Stimulated activated CD4-positive, alpha-beta T cell treated with anti-CD3 and anti-CD28 coated beads, TNF-alpha, amount 100 ng/mL, for 4 hours (primary cell): ENCODE results near the gene ANKRD65.
"Not testable (repeated sequence)": the region's sequence is repeated elsewhere in the genome, so short reads cannot be mapped to it uniquely, and the experiment has no call there.

Experiments used
- DNase-seq, 3 experiments: peaks; one replicate each; pipeline ENCODE4 v3.0.0-alpha.2; 2020; ENCODE audit warnings: low read depth in 3 of 3

Gene ANKRD65

GRCh38 chr1:1430992-1431844 is 10.1 kb upstream of the ANKRD65 start:
- no peak for DNase-seq

DNA sequence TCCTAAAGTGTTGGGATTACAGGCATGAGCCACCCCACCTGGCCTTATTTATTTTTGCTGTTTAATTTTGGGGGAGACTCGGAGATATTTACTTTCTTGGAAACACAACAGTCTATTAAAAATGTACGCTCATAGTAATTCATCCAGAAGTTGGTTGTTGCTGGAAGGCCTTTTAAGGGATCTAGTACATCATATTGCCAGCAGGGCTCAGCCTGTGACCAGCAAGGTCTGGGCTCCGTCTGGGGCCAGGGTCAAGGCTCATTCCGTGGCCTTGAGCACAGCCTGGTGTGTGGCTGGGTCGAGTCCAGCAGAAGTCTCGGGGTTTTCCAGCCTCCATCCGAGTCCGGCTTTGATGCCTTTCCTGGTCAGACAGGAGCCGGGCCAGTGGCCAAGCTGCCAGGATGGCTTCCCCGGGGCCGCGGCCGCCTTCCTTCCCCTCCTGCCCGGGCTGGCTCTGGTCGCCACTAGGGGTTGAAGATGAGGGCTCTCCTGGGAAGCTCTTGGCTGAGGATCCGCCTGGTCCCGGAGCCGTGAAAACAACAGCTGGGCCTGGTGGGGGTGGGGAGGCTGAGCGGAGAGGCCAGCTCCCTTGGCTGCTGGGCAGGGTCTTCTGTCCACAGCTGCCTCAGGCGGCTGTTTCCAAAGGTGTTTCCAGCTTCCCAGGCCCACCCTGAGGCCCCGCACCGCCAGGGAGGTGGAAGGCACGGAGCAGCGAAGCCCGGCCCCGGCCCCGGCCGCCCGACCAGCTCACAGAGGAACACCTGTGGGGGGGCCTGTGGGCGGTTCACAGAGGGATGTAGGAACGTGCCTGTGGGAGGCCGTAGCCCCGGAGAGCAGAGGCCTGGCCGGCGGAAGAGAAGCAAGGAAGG is 9.3 kb upstream of the ANKRD65 start:
- no peak for DNase-seq

GRCh38 chr1:1429671-1430073 is 8.6 kb upstream of the ANKRD65 start:
- DNase-seq, result no peak

DNA sequence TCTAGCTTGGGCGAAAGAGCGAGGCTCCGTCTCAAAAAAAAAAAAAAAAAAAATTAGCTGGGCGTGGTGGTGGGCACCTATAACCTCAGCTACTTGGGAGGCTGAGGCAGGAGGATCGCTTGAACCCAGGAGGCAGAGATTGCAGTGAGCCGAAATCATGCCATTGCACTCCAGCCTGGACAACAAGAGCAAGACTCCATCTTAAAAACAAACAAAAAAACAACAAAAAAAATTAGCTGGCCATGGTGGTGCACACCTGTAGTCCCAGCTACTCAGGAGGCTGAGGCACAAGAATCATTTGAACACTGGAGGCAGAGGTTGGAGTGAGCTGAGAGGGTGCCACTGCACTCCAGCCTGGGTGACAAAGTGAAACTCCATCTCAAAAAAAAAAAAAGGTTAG is 7.9 kb upstream of the ANKRD65 start:
- not testable (repeated sequence) for DNase-seq

- no peak for DNase-seq
Observed at GRCh38 chr1:1428174-1428573, 7.1 kb upstream of the ANKRD65 start.

GRCh38 chr1:1427820-1428148 is 6.7 kb upstream of the ANKRD65 start:
- DNase-seq, result no peak

DNA sequence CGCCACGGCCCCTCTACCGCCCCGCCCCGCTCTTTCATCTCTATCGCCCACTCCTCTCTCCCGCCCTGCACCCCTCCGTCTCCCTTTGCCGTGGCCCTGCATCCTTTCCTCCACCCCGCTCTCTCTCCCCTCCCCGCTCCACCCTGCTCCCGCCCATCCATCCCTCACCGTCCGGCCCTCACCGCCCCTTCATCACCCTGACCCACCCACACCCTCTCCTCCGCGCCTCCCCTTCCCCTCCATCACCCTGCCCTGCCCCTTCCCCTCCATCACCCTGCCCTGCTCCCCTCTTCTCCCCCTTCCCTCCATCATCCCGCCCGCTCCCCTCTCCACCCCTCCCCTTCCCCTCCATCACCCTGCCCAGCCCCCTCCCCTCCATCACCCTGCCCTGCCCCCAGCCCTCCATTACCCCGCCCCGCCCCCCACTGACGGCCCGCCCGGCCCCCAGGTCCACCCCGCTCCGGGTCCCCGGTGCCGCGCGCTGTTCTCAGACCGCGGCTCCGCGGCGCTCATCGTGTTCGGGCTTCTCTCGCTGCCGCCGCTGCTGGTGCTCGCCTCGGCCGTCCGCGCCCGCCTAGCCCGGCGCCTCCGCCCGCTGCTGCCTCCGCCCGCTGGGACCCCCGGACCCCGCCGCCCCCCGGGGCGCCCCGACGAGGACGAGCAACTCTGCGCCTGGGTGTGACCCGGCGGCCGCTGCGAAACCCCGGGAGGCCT is 6.2 kb upstream of the ANKRD65 start:
- DNase-seq, result no peak

GRCh38 chr1:1426496-1427105 is 5.5 kb upstream of the ANKRD65 start:
- DNase-seq, result no peak

DNA sequence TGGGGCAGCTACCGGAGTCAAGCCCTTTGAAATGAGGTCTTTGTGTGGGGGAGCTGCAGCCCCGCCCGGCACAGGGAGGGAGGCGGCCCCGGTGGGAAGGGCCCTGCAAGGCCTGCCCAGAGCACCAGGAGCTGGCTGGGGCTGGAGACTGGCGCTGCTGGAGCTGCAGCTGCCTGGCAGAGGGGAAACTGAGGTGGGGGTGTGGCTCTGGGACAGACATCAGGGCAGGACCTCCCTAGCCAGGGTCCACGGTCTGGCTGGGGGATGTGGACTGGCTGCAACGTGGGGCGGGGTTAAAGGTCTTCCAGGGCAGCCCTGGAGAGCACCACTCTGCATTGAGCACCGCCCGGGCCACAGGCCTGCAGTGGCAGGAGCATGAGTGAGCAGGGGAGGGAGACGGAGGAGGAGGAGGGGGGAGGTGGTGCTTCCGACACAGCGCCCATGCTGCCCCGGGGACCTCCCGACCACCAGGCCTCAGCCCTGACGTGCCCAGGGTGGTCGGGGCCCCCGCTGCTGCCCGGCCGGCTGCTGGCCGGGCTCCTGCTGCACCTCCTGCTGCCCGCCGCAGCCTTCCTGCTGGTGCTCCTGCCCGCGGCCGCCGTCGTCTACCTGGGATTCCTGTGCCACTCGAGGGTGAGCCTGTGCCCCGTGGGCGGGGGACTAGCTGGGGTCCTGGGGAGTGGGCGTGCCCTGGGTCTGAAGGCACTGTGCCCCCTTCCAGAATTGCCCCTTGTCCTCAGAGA is 4.8 kb upstream of the ANKRD65 start:
- no peak for DNase-seq

DNA sequence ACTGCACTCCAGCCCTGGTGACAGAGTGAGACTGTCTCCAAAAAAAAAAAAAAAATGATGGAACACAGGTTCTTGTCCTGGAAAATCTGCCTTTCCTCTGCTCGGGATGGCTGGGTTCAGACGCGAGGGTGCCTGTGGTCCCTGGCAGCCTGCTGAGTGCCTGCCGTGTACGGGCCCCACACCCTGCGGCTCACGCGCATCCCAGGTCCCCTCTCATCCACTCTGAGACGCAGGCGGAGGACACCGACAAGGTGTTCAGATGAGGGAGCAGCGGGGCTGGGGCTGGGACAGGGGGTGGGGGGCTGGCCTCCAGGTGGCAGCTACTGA is 4.3 kb upstream of the ANKRD65 start:
- DNase-seq, result no peak

DNA sequence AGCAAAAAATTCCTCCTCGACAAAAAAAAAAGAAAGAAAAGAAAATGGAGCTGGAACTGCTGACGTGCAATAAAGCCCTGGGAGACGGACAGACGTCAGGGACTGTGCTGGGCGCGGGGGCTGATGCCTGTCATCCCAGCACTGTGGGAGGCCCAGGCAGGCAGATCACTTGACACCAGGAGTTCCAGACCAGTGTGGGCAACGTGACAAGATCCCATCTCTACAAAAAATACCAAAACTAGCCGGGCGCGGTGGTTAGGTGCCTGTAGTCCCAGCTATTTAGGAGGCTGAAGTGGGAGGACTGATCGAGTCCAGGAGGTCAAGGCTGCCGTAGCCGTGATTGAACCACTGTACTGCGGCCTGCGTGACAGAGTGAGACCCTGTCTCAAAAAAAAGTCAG is 3.6 kb upstream of the ANKRD65 start:
- no peak for DNase-seq

- DNase-seq, result no peak
Observed at GRCh38 chr1:1423245-1423597, 2.1 kb upstream of the ANKRD65 start.

DNA sequence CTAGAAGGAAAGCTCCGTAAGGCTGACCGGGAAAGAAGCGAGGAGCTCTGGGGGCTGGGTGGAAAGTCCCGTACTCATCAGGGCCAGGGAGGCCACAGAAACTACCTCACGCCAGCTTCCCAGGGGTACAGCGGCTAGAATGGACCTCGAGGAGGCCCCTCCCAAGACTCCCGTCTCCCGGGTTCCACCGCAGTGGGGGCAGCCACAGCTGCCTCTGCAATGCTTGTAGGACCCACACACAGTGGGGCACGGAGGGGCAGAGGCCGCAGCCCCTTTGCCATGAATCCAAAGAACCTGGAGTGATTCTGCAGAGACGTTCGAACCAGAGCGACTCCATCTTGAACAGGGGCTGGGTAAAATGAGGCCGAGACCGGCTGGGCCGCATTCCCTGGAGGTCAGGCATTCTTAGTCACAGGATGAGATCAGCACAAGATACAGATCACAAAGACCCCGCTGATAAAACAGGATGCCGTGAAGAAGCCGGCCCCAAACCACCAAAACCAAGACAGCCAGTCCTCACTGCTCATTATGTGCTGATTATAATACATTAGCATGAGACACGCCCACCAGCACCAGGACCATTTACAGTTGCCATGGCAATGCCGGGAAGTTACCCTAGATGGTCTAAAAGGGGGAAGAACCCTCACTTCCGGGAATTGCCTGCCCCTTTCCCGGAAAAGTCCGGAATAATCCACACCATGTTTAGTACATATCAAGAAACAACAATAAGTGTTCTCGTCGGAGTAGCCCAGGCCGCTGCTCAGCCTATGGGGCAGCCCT is 1.6 kb upstream of the ANKRD65 start:
- DNase-seq, result no peak

GRCh38 chr1:1421907-1422464 is 910 bp upstream of the ANKRD65 start:
- DNase-seq, result no peak

DNA sequence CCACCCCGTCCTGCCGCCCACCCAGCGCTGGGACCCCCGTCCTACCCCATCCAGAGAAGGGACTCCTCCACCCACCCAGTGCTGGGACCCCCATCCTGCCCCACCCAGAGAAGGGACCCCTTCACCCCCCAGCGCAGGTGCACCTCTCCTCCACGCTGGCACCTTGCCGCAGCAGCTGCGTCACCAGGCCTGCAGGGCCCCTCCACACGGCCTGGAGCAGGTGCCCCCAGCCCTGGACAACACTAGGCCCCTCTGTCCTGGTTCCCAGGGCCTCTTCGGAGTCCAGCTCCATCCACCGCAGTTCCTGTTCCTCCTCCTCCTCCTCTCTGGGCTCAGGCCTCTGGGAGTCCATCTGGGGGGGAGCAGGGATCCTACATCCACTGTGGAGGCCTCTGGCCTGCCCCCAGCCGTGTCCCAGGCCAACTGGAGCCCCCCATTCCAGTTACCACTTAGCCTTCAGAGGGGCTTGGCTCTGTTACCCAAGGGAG is 378 bp downstream of the ANKRD65 start:
- no peak for DNase-seq

DNA sequence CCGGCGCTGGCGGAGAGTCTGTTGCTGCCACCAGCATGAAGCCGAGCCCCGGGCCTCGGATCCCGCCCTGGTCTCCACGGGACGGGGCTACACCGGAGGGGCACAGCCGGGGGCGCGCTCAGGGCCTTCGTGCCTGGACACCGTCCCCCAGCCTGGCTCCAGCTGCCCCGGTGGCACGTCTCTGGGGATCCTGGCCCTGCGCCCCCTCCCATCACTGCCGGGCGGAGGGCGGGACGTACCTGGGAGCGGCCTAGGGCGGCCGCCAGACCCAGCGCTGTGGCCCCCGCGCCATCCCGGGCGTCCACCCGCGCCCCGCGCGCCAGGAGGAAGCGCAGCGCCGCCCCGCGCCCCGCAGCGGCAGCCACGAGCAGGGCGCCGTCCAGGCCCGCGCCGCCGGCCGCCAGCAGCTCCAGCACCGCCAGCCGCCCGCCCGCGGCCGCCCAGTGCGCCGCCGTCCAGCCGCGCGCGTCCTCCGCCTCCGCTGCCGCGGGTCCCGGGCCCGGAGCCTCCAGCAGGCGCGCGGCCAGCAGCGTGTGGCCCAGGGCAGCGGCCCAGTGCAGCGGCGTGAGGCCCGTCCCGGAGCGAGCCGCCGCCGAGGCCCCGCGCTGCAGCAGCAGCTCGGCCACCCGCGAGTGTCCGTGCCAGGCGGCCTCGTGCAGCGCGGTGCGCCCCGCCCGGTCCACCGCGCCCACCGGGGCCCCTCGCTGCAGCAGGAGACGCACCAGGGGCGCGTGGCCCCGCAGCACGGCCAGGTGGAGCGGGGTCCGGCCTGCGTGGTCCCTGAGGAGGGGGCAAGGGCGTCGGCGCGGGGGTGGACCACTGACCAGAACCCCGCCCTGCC is 1.0 kb downstream of the ANKRD65 start:
- no peak for DNase-seq

- DNase-seq, result no peak
Observed at GRCh38 chr1:1419363-1419812, 1.7 kb downstream of the ANKRD65 start.

GRCh38 chr1:1418464-1419362 is 2.4 kb downstream of the ANKRD65 start:
- no peak for DNase-seq
